HepG2 (cell line): ENCODE measurements around the gene OR1F1. TPM values are rescaled to one million over a fixed set of nuclear protein-coding genes. Genes with fewer than 3 reads are reported as not detected.
A peak's percentile ranks its signal among the peaks of the same experiment; 100 is the strongest.

Experiments used
- BHLHE40 ChIP-seq: IDR thresholded peaks from 2 replicates; pipeline ENCODE4 v1.6.1; 2011; ENCODE audit warnings: low read length, improper control_type of control experiment
- CBX5 ChIP-seq: sonication (generic); formaldehyde crosslinking; IDR thresholded peaks from 2 replicates; pipeline ENCODE4 v1.4.0; 2020; ENCODE audit warnings: missing genetic modification reagents, borderline replicate concordance
- CHD2 ChIP-seq: IDR thresholded peaks from 2 replicates; pipeline ENCODE4 v1.6.1; 2011; ENCODE audit warnings: low read depth, low read length, improper control_type of control experiment
- DMTF1 ChIP-seq: sonication (generic); formaldehyde crosslinking; IDR thresholded peaks from 2 replicates; pipeline ENCODE4 v1.4.0; 2020; ENCODE audit warnings: mild to moderate bottlenecking, missing genetic modification reagents
- ERF ChIP-seq: IDR thresholded peaks from 2 replicates; pipeline ENCODE4 v1.6.1; 2018; ENCODE audit warnings: missing biosample characterization, missing genetic modification reagents
- HES4 ChIP-seq: sonication (generic); formaldehyde crosslinking; IDR thresholded peaks from 2 replicates; pipeline ENCODE4 v1.9.0; 2021; ENCODE audit warnings: mild to moderate bottlenecking, missing genetic modification reagents, borderline replicate concordance
- KDM4B ChIP-seq: sonication (generic); formaldehyde crosslinking; IDR thresholded peaks from 2 replicates; pipeline ENCODE4 v1.4.0; 2020; ENCODE audit warnings: missing genetic modification reagents
- PATZ1 ChIP-seq: sonication (generic); formaldehyde crosslinking; IDR thresholded peaks from 2 replicates; pipeline ENCODE4 v1.4.0; 2020; ENCODE audit warnings: missing genetic modification reagents
- PLSCR1 ChIP-seq: sonication (generic); formaldehyde crosslinking; IDR thresholded peaks from 2 replicates; pipeline ENCODE4 v1.5.0; 2020; ENCODE audit warnings: missing genetic modification reagents, mild to moderate bottlenecking, borderline replicate concordance
- PRDM10 ChIP-seq: sonication (generic); formaldehyde crosslinking; IDR thresholded peaks from 2 replicates; pipeline ENCODE4 v1.4.0; 2020; ENCODE audit warnings: low read depth, missing genetic modification reagents
- SCMH1 ChIP-seq: sonication (generic); formaldehyde crosslinking; IDR thresholded peaks from 2 replicates; pipeline ENCODE4 v1.9.0; 2021; ENCODE audit warnings: missing genetic modification reagents, mild to moderate bottlenecking, borderline replicate concordance
- TARDBP ChIP-seq: sonication (generic); formaldehyde crosslinking; IDR thresholded peaks from 2 replicates; pipeline ENCODE4 v1.8.0; 2022; ENCODE audit warnings: mild to moderate bottlenecking, missing genetic modification reagents
- TBP ChIP-seq: sonication (generic); formaldehyde crosslinking; IDR thresholded peaks from 2 replicates; pipeline ENCODE4 v1.5.0; 2020; ENCODE audit warnings: missing genetic modification reagents
- ZMYM2 ChIP-seq: sonication (generic); formaldehyde crosslinking; IDR thresholded peaks from 2 replicates; pipeline ENCODE4 v1.8.0; 2022; ENCODE audit warnings: mild to moderate bottlenecking, missing genetic modification reagents
- ZNF564 ChIP-seq: sonication (generic); formaldehyde crosslinking; IDR thresholded peaks from 2 replicates; pipeline ENCODE4 v1.8.1; 2023; ENCODE audit warnings: mild to moderate bottlenecking, missing genetic modification reagents
- ZNF614 ChIP-seq: IDR thresholded peaks from 2 replicates; pipeline ENCODE4 v1.6.1; 2018; ENCODE audit warnings: missing biosample characterization, missing genetic modification reagents, inconsistent platforms, borderline replicate concordance
- polyA plus RNA-seq, 8 experiments: library from polyadenylated mRNA; depleted of rRNA in 3 of 8; stranded (reverse) in 7 of 8; unstranded in 1 of 8; fragments of >200 nt; fragmentation: Illumina TruSeq in 4 of 8; extraction: Trizol in 4 of 8; gene quantifications; 2 replicates each; pipeline versions ENCODE4 v1.2.1 to v1.2.3, GENCODE V29; 2011 to 2016; ENCODE audit warnings: low read depth in 4 of 8, missing spikeins in 1 of 8, mixed read lengths in 1 of 8; ENCODE audit not compliant: insufficient read depth in 1 of 8
- total RNA-seq, 5 experiments: library from RNA; depleted of rRNA; stranded (reverse); fragments of >200 nt; fragmentation: Illumina TruSeq; extraction: Trizol; gene quantifications; 2 replicates each; pipeline ENCODE4 v1.2.3, GENCODE V29; 2016; ENCODE audit warnings: low read depth in 1 of 5

The OR1F1 gene
- total and polyA plus RNA-seq, 2 of the 13 experiments (the other 11 are each of a cell fraction or from before 2014, with no cell fraction given) = 0.90 TPM; not detected in 1

GRCh38 chr16:3152277-3152990, 35.6 kb upstream of the OR1F1 start (continued):
- peak; percentile 22; the same call in 1 of the 2 replicates for TF ChIP-seq ZNF564 (CRISPR knock-in tag)
- peak; percentile 58; the same call in 1 of the 2 replicates for TF ChIP-seq DMTF1 (CRISPR knock-in tag)
- no peak for TF ChIP-seq CHD2
- TF ChIP-seq HES4 (CRISPR knock-in tag) = peak; percentile 76; the same call in 1 of the 2 replicates
- TF ChIP-seq ERF (CRISPR knock-in tag) = peak; percentile 72; the same call in 1 of the 2 replicates
- TF ChIP-seq PATZ1 (CRISPR knock-in tag) = peak; percentile 49
- no peak for TF ChIP-seq TBP
- TF ChIP-seq CBX5 (CRISPR knock-in tag) = peak; percentile 42; the same call in 1 of the 2 replicates
- peak; percentile 69; the same call in 1 of the 2 replicates for TF ChIP-seq TARDBP (CRISPR knock-in tag)
- peak; percentile 74 for TF ChIP-seq ZNF614 (CRISPR knock-in tag)
- no peak for TF ChIP-seq PLSCR1 (CRISPR knock-in tag)
- TF ChIP-seq ZMYM2 (CRISPR knock-in tag) = peak; percentile 96
- no peak for TF ChIP-seq SCMH1 (CRISPR knock-in tag)
- TF ChIP-seq BHLHE40 = peak; percentile 78; the same call in 1 of the 2 replicates
- TF ChIP-seq PRDM10 (CRISPR knock-in tag) = peak; percentile 47; the same call in 1 of the 2 replicates
- TF ChIP-seq KDM4B (CRISPR knock-in tag) = peak; percentile 37; the same call in 1 of the 2 replicates
